GM21390 (cell line): ENCODE data around the gene MRFAP1.

Experiments used
- ATAC-seq: cut with Tn5 transposase; IDR thresholded peaks from one replicate; pipeline ENCODE4 v1.9.1; 2021; ENCODE audit not compliant: unreplicated experiment

Gene MRFAP1

DNA sequence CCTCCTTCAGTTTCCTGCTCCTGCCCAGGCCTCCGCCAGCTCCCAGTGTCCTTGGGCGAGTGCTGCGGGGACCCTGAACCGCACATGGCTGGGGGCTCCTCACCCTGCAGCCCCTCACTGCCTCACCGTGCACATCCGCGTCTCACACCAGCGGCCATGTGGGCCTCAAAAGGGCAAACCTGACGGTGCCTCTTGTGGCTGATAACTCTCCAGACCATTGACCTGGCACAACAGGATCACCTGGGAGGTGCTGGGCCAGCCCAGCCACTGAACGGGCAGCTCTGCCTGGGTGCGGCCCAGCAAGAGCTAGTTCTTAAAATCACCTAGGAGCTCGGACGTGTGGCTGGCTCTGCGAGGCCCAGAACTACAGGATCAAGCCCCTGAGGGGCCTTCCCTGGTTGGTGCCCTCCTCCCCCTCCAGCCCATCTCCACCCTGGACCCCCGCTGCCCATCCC lies 49.0 kb downstream of the MRFAP1 start:
- ATAC-seq = no peak
